HL-60 (cell line): Measurements from ENCODE around the gene SPTBN1.

Experiments
- DNase-seq, 2 experiments: peaks; one replicate each; pipeline ENCODE4 v3.0.0-alpha.2; 2010 to 2020; ENCODE audit warnings: low read depth in 1 of 2, low spot score in 1 of 2
- H3K27ac ChIP-seq: fragments of 250-450 bp; sonication (Bioruptor Pico); replicated peaks from 2 replicates; pipeline ENCODE4 v1.5.1; 2020; ENCODE audit warnings: mild to moderate bottlenecking, moderate library complexity
- H3K27me3 ChIP-seq: fragments of 250-450 bp; sonication (Bioruptor Pico); 2 replicates; pipeline ENCODE4 v1.5.1; 2021; ENCODE audit warnings: mild to moderate bottlenecking, moderate library complexity; ENCODE audit not compliant: insufficient read depth, poor library complexity, severe bottlenecking
- H3K4me3 ChIP-seq: replicated peaks from 2 replicates; pipeline ENCODE4 v1.5.1; 2011; ENCODE audit warnings: mild to moderate bottlenecking, control low read depth, low read length; ENCODE audit not compliant: insufficient read depth
- CTCF ChIP-seq: IDR thresholded peaks from one replicate; pipeline ENCODE4 v1.5.1; 2011; ENCODE audit warnings: low read length, control low read depth, inconsistent platforms; ENCODE audit not compliant: insufficient read depth
- GABPA ChIP-seq: IDR thresholded peaks from 2 replicates; pipeline ENCODE4 v1.6.1; 2012; ENCODE audit warnings: low read depth
- POLR2AphosphoS5 ChIP-seq: IDR thresholded peaks from 2 replicates; pipeline ENCODE4 v1.6.1; 2012; ENCODE audit warnings: low read depth
- REST ChIP-seq: IDR thresholded peaks from 2 replicates; pipeline ENCODE4 v1.6.1; 2012; ENCODE audit warnings: low read depth; ENCODE audit not compliant: insufficient replicate concordance
- SPI1 ChIP-seq: IDR thresholded peaks from 2 replicates; pipeline ENCODE4 v1.6.1; 2012; ENCODE audit warnings: low read depth, mild to moderate bottlenecking, borderline replicate concordance

Gene SPTBN1

GRCh38 chr2:54557601-54558187 is 101.6 kb downstream of the SPTBN1 start:
- DNase-seq, result peak in 1 of 2 experiments; percentile 66
- TF ChIP-seq REST, result peak; percentile 61
- TF ChIP-seq GABPA, result no peak
- peak; percentile 63 for TF ChIP-seq POLR2AphosphoS5
- TF ChIP-seq CTCF, result no peak
- no peak for TF ChIP-seq SPI1
- H3K27me3 ChIP-seq, result no peaks in the 10 kb centered on the region
- peak overlapping the region; percentile 63 for H3K4me3 ChIP-seq
- H3K27ac ChIP-seq, result peak overlapping the region; percentile 89

- Histone ChIP-seq H3K27me3 (no peaks in the 10 kb centered on the region), H3K27ac (peak overlapping the region; percentile 89), H3K4me3 (peak overlapping the region; percentile 63)
- TF ChIP-seq CTCF (no peak), SPI1 (no peak), GABPA (no peak), POLR2AphosphoS5 (peak; percentile 43; the same call in 1 of the 2 replicates), REST (no peak)
- peak; percentile 47 to 85 for DNase-seq
These were observed 102.3 kb downstream of the SPTBN1 start for GRCh38 chr2:54558188-54559005.

- Histone ChIP-seq H3K27me3 (no peaks in the 10 kb centered on the region), H3K4me3 (peak overlapping the region; percentile 63), H3K27ac (peak overlapping the region; percentile 89)
- TF ChIP-seq REST (no peak), SPI1 (no peak), GABPA (no peak), CTCF (no peak), POLR2AphosphoS5 (no peak)
- DNase-seq, result no peak
These were observed 102.9 kb downstream of the SPTBN1 start for GRCh38 chr2:54559006-54559445.
